OCI-LY1 (cell line): Measurements from ENCODE around the gene PTPRN2.

Experiments used
- H2AFZ ChIP-seq: fragments of 200-600 bp; sonication (generic), shearing (Covaris generic); 2 replicates; pipeline ENCODE4 v1.6.0; 2014; ENCODE audit warnings: antibody characterized with exemption, mild to moderate bottlenecking, low read length
- H3F3A ChIP-seq: fragments of 200-600 bp; sonication (generic), shearing (Covaris generic); 2 replicates; pipeline ENCODE4 v1.6.0; 2014; ENCODE audit warnings: mild to moderate bottlenecking, antibody characterized with exemption, low read length, moderate library complexity; ENCODE audit not compliant: insufficient read depth
- H3K27ac ChIP-seq: fragments of 200-600 bp; sonication (generic); 2 replicates; pipeline ENCODE4 v1.5.1; 2014; ENCODE audit warnings: low read length, mixed run types, mild to moderate bottlenecking, low read depth; ENCODE audit not compliant: poor library complexity, severe bottlenecking
- H3K27me3 ChIP-seq: fragments of 200-600 bp; sonication (generic); 2 replicates; pipeline ENCODE4 v1.6.0; 2014; ENCODE audit warnings: antibody characterized with exemption, mild to moderate bottlenecking, low read length, moderate library complexity; ENCODE audit not compliant: insufficient read depth
- H3K36me3 ChIP-seq: fragments of 200-600 bp; sonication (generic); 2 replicates; pipeline ENCODE4 v1.6.1; 2014; ENCODE audit warnings: mild to moderate bottlenecking, antibody characterized with exemption, low read length, moderate library complexity, mixed read lengths; ENCODE audit not compliant: insufficient read depth
- H3K4me1 ChIP-seq: fragments of 200-600 bp; sonication (generic); 2 replicates; pipeline ENCODE4 v1.5.1; 2014; ENCODE audit warnings: mild to moderate bottlenecking, low read length, moderate library complexity; ENCODE audit not compliant: insufficient read depth, severe bottlenecking
- H3K4me2 ChIP-seq: fragments of 200-600 bp; sonication (generic), shearing (Covaris generic); 2 replicates; pipeline ENCODE4 v1.6.1; 2014; ENCODE audit warnings: low read length
- H3K4me3 ChIP-seq: fragments of 200-600 bp; sonication (generic); 2 replicates; pipeline ENCODE4 v1.5.1; 2014; ENCODE audit warnings: low read length, low read depth, mild to moderate bottlenecking, mixed read lengths; ENCODE audit not compliant: poor library complexity, severe bottlenecking
- H3K79me2 ChIP-seq: fragments of 200-600 bp; shearing (Covaris generic); 2 replicates; pipeline ENCODE4 v1.6.1; 2016; ENCODE audit warnings: mixed run types, low read length, mixed read lengths; ENCODE audit not compliant: insufficient read depth
- H3K9ac ChIP-seq: fragments of 200-600 bp; sonication (generic), shearing (Covaris generic); 2 replicates; pipeline ENCODE4 v1.6.1; 2014; ENCODE audit warnings: mild to moderate bottlenecking, low read length, mixed read lengths
- H3K9me2 ChIP-seq: fragments of 200-600 bp; sonication (generic), shearing (Covaris generic); 2 replicates; pipeline ENCODE4 v1.6.1; 2014; ENCODE audit warnings: low read depth, mild to moderate bottlenecking, low read length, mixed read lengths
- H3K9me3 ChIP-seq: fragments of 200-600 bp; shearing (Covaris generic); 2 replicates; pipeline ENCODE4 v1.6.1; 2014; ENCODE audit warnings: low read length, mixed read lengths
- H4K20me1 ChIP-seq: fragments of 200-600 bp; sonication (generic), shearing (Covaris generic); 2 replicates; pipeline ENCODE4 v1.6.0; 2016; ENCODE audit warnings: mild to moderate bottlenecking, low read length; ENCODE audit not compliant: insufficient read depth
- CTCF ChIP-seq: fragments of 200-600 bp; sonication (generic), shearing (Covaris generic); IDR thresholded peaks from 2 replicates; pipeline ENCODE4 v1.5.1; 2017; ENCODE audit warnings: mild to moderate bottlenecking, antibody characterized with exemption, low read length, moderate library complexity, mixed read lengths
- EZH2 ChIP-seq: fragments of 200-600 bp; sonication (generic), shearing (Covaris generic); IDR thresholded peaks from 2 replicates; pipeline ENCODE4 v1.8.0; 2017; ENCODE audit warnings: borderline replicate concordance, mixed run types, mild to moderate bottlenecking, antibody characterized with exemption, low read length, moderate library complexity, mixed read lengths

The PTPRN2 gene

GRCh38 chr7:158472596-158472995 lies 115.0 kb downstream of the PTPRN2 start:
- H3F3A ChIP-seq = no peaks in the 10 kb centered on the region
- no peak overlapping the region for H3K4me3 ChIP-seq
- no peaks in the 10 kb centered on the region for H3K79me2 ChIP-seq
- no peaks in the 10 kb centered on the region for H4K20me1 ChIP-seq
- H3K9ac ChIP-seq = no peak overlapping the region
- H3K9me3 ChIP-seq = no peaks in the 10 kb centered on the region
- no peaks in the 10 kb centered on the region for H3K36me3 ChIP-seq
- no peak for TF ChIP-seq EZH2
- TF ChIP-seq CTCF = no peak
- peaks cover 6% of the 10 kb centered on the region; the same call in 1 of the 2 replicates for H3K27me3 ChIP-seq
- no peaks in the 10 kb centered on the region for H3K4me1 ChIP-seq
- H2AFZ ChIP-seq = no peak overlapping the region
- no peaks in the 10 kb centered on the region for H3K9me2 ChIP-seq
- H3K4me2 ChIP-seq = no peak overlapping the region
- no peak overlapping the region for H3K27ac ChIP-seq

- Histone ChIP-seq H3K27ac (no peak overlapping the region), H3K9me3 (no peaks in the 10 kb centered on the region), H3F3A (no peaks in the 10 kb centered on the region), H3K4me1 (no peaks in the 10 kb centered on the region), H3K79me2 (no peaks in the 10 kb centered on the region), H3K9ac (no peak overlapping the region), H3K9me2 (no peaks in the 10 kb centered on the region), H3K4me3 (no peak overlapping the region), H3K36me3 (no peaks in the 10 kb centered on the region), H2AFZ (no peak overlapping the region), H4K20me1 (no peaks in the 10 kb centered on the region), H3K27me3 (peaks cover 1% of the 10 kb centered on the region; the same call in 1 of the 2 replicates), H3K4me2 (no peak overlapping the region)
- no peak for TF ChIP-seq EZH2
- no peak for TF ChIP-seq CTCF
These were observed 115.9 kb downstream of the PTPRN2 start for GRCh38 chr7:158471716-158472115.

- no peaks in the 10 kb centered on the region; the same call in 1 of the 2 replicates for H3K27me3 ChIP-seq
- no peak overlapping the region for H3K4me2 ChIP-seq
- no peaks in the 10 kb centered on the region for H3F3A ChIP-seq
- H3K4me3 ChIP-seq = no peak overlapping the region
- H3K36me3 ChIP-seq = no peaks in the 10 kb centered on the region
- H2AFZ ChIP-seq = no peak overlapping the region
- no peak overlapping the region for H3K27ac ChIP-seq
- no peak overlapping the region for H3K9ac ChIP-seq
- H3K9me2 ChIP-seq = no peaks in the 10 kb centered on the region
- no peaks in the 10 kb centered on the region for H3K4me1 ChIP-seq
- TF ChIP-seq CTCF (no peak), EZH2 (no peak)
- H3K79me2 ChIP-seq = no peaks in the 10 kb centered on the region
- no peaks in the 10 kb centered on the region for H3K9me3 ChIP-seq
- H4K20me1 ChIP-seq = no peaks in the 10 kb centered on the region
These were observed 117.3 kb downstream of the PTPRN2 start for GRCh38 chr7:158470336-158470735.
